GM12878 (cell line): Measurements from ENCODE around the gene OTC. TPM values are rescaled to one million over a fixed set of nuclear protein-coding genes. Genes with fewer than 3 reads are reported as not detected.

ENCODE experiments used
- ATAC-seq: fragments of 200-7000 bp; cut with Tn5 transposase; 3 replicates; pipeline ENCODE4 v1.9.1; 2020; ENCODE audit warnings: mild to moderate bottlenecking, moderate library complexity
- BruUV-seq: library from RNA; stranded (reverse); fragments of 400-500 nt; replicated peaks from 2 replicates; lab custom pipeline; 2021; lab: Mats Ljungman, UMichigan
- CTCF ChIA-PET: fragments of 300-600 bp; sonication (Branson Sonifier 250); formaldehyde crosslinking; extraction: SDS; loops from one replicate; lab custom pipeline; 2021; ENCODE audit warnings: inconsistent platforms; lab: Yijun Ruan, JAX
- POLR2A ChIA-PET: fragments of 350-600 bp; formaldehyde crosslinking; extraction: SDS; loops from one replicate; lab custom pipeline; 2021; ENCODE audit warnings: inconsistent platforms; lab: Charles Lee
- RAD21 ChIA-PET: fragments of 300-600 bp; sonication (Branson Sonifier 250); formaldehyde crosslinking; loops from one replicate; lab custom pipeline; 2023; ENCODE audit warnings: antibody characterized with exemption; ENCODE audit not compliant: unreplicated experiment; lab: Charles Lee
- SMC1A ChIA-PET: fragments of 300-600 bp; sonication (Branson Sonifier 250); formaldehyde crosslinking; loops from one replicate; lab custom pipeline; 2023; ENCODE audit not compliant: unreplicated experiment, uncharacterized antibody; lab: Charles Lee
- DNase-seq: peaks from one replicate; pipeline ENCODE4 v3.0.0-alpha.2; 2011; ENCODE audit warnings: low read depth, low spot score
- FAIRE-seq: peaks from 3 replicates; lab custom pipeline; 2011; peaks lifted over from hg19 to GRCh38; lab: Jason Lieb, UNC
- H2AFZ ChIP-seq: 2 replicates; pipeline ENCODE4 v1.6.0; 2011; ENCODE audit warnings: low read depth, low read length, control low read depth; ENCODE audit not compliant: control insufficient read depth
- H3K27ac ChIP-seq: 2 replicates; pipeline ENCODE4 v1.5.1; 2011; ENCODE audit warnings: control low read depth; ENCODE audit not compliant: control insufficient read depth, insufficient read depth
- H3K27me3 ChIP-seq, 2 experiments: replicated peaks in 1 of 2; 2 replicates each; pipeline versions ENCODE4 v1.6.0 to v1.6.1; 2011; ENCODE audit warnings: low read length in 1 of 2; ENCODE audit not compliant: control insufficient read depth in 2 of 2, insufficient read depth in 2 of 2
- H3K36me3 ChIP-seq, 2 experiments: 2 replicates each; pipeline ENCODE4 v1.5.1; 2011; ENCODE audit warnings: low read length in 1 of 2; ENCODE audit not compliant: control insufficient read depth in 2 of 2, insufficient read depth in 2 of 2
- H3K4me1 ChIP-seq: 2 replicates; pipeline ENCODE4 v1.6.1; 2011; ENCODE audit warnings: mild to moderate bottlenecking, low read length, moderate library complexity, mixed read lengths; ENCODE audit not compliant: control insufficient read depth, insufficient read depth
- H3K4me2 ChIP-seq: 2 replicates; pipeline ENCODE4 v1.6.0; 2011; ENCODE audit warnings: control low read depth; ENCODE audit not compliant: control insufficient read depth, insufficient read depth
- H3K4me3 ChIP-seq: fragments of 200-600 bp; sonication (generic); 2 replicates; pipeline ENCODE4 v1.5.1; 2016
- H3K79me2 ChIP-seq: 2 replicates; pipeline ENCODE4 v1.6.0; 2011; ENCODE audit warnings: low read length; ENCODE audit not compliant: control insufficient read depth, insufficient read depth
- H3K9ac ChIP-seq: 2 replicates; pipeline ENCODE4 v1.8.0; 2011; ENCODE audit warnings: low read length, control low read depth, mixed read lengths; ENCODE audit not compliant: control insufficient read depth, insufficient read depth
- H3K9me3 ChIP-seq: replicated peaks from 3 replicates; pipeline ENCODE4 v1.5.1; 2011; ENCODE audit warnings: mild to moderate bottlenecking, low read length; ENCODE audit not compliant: control insufficient read depth, insufficient read depth
- H4K20me1 ChIP-seq: 2 replicates; pipeline ENCODE4 v1.6.0; 2011; ENCODE audit not compliant: control insufficient read depth, insufficient read depth
- CBX3 ChIP-seq: fragments of 200-600 bp; sonication (generic); IDR thresholded peaks from 2 replicates; pipeline ENCODE4 v1.6.1; 2016; ENCODE audit warnings: low read depth, borderline replicate concordance
- EP300 ChIP-seq, 2 experiments: fragments of 150-350 bp in 1 of 2; IDR thresholded peaks; 2 replicates each; pipeline ENCODE4 v1.6.1; 2011 to 2012; ENCODE audit warnings: low read depth in 2 of 2, low read length in 2 of 2, borderline replicate concordance in 1 of 2, improper control_type of control experiment in 1 of 2, inconsistent platforms in 1 of 2; ENCODE audit not compliant: control insufficient read depth in 1 of 2
- POLR2AphosphoS2 ChIP-seq: IDR thresholded peaks from 2 replicates; pipeline ENCODE4 v1.6.1; 2011; ENCODE audit warnings: low read depth, mild to moderate bottlenecking, low read length, improper control_type of control experiment, moderate library complexity
- ZNF217 ChIP-seq: fragments of 450-650 bp; IDR thresholded peaks from 2 replicates; pipeline ENCODE4 v1.6.1; 2017; ENCODE audit warnings: antibody characterized with exemption, mild to moderate bottlenecking
- WGBS: methylation state at CpG from one replicate; pipeline ENCODE4 v1.1.6; 2016; ENCODE audit warnings: low lambda C conversion rate; ENCODE audit not compliant: insufficient replicate concordance, insufficient coverage; ENCODE audit errors: missing lambda C conversion rate; 5-methylcytosine and 5-hydroxymethylcytosine counted together
- in situ Hi-C: fragments of 300-500 bp; cut with MboI; formaldehyde crosslinking; loops from 9 replicates; pipeline ENCODE4 v1.14.3; 2018; ENCODE audit warnings: mixed read lengths
- intact Hi-C: fragments of 100-400 bp; cut with micrococcal nuclease; formaldehyde crosslinking; loops from one replicate; pipeline ENCODE4 v1.14.2; 2022; ENCODE audit not compliant: unreplicated experiment
- polyA plus RNA-seq, 11 experiments: library from polyadenylated mRNA; depleted of rRNA in 4 of 11; unstranded in 6 of 11; stranded (reverse) in 5 of 11; fragments of >200 nt; fragmentation: Nextera tagmentation in 4 of 11; fragmentation: Illumina TruSeq in 1 of 11; extraction: Ambion mirVana in 4 of 11; extraction: Trizol in 1 of 11; gene quantifications; 1 replicate in 1 of 11; 2 replicates in 10 of 11; pipeline versions ENCODE4 v1.2.1 to v1.2.3, GENCODE V29; 2011 to 2016; ENCODE audit warnings: inconsistent platforms in 2 of 11, missing spikeins in 2 of 11, low read depth in 1 of 11
- total RNA-seq, 4 experiments: library from RNA; depleted of rRNA in 3 of 4; stranded (reverse); fragments of >200 nt in 3 of 4; fragmentation: Illumina TruSeq in 1 of 4; extraction: Trizol in 1 of 4; gene quantifications; 2 replicates each; pipeline versions ENCODE4 v1.2.1 to v1.2.3, GENCODE V29; 2013 to 2021
- TF ChIP-seq, protein P1 (sequence below): fragments of 450-650 bp; IDR thresholded peaks from 2 replicates; pipeline ENCODE4 v1.6.1; 2017; ENCODE audit warnings: mild to moderate bottlenecking
- TF ChIP-seq, protein P2 (sequence below): IDR thresholded peaks from 2 replicates; pipeline ENCODE4 v1.6.1; 2011; ENCODE audit warnings: low read depth, mild to moderate bottlenecking, low read length, moderate library complexity, borderline replicate concordance; ENCODE audit errors: extremely low read depth
- TF ChIP-seq, protein P3 (sequence below): IDR thresholded peaks from 2 replicates; pipeline ENCODE4 v1.6.1; 2011; ENCODE audit warnings: borderline replicate concordance, low read depth, mild to moderate bottlenecking, moderate library complexity, low read length; ENCODE audit not compliant: insufficient read depth, poor library complexity, severe bottlenecking

Gene OTC
- total and polyA plus RNA-seq, 10 of the 15 experiments (the other 5 are each of a cell fraction or from before 2014, with no cell fraction given): not detected

DNA sequence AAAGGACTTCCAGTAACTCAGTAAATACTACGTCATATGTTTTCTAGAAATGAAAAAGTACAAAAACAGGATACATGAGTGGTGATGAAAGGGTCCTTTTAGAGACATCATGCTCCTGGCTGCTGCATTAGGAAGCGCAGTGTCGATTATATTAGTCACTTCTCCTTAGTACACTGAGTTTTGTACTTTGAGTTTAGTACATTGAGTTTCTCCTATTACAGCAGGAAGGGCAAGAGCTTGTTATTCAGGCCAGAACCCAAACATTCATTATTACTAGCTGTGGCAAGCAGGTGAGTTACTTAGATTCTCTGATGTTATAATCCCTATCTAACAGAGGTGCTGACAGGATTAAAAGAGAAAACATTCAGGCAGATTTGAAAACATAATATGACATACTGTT lies 46.4 kb upstream of the OTC start:
- no peak overlapping the region for H2AFZ ChIP-seq
- TF ChIP-seq EP300 (IDR thresholded peaks at IDR 0.05; ENCODE audit: borderline replicate concordance in 1 of 2, control insufficient read depth in 1 of 2, low read depth in 2 of 2, low read length in 2 of 2) (no peak), POLR2AphosphoS2 (no peak), ZNF217 (no peak), CBX3 (no peak)
- TF ChIP-seq, protein P1, sequence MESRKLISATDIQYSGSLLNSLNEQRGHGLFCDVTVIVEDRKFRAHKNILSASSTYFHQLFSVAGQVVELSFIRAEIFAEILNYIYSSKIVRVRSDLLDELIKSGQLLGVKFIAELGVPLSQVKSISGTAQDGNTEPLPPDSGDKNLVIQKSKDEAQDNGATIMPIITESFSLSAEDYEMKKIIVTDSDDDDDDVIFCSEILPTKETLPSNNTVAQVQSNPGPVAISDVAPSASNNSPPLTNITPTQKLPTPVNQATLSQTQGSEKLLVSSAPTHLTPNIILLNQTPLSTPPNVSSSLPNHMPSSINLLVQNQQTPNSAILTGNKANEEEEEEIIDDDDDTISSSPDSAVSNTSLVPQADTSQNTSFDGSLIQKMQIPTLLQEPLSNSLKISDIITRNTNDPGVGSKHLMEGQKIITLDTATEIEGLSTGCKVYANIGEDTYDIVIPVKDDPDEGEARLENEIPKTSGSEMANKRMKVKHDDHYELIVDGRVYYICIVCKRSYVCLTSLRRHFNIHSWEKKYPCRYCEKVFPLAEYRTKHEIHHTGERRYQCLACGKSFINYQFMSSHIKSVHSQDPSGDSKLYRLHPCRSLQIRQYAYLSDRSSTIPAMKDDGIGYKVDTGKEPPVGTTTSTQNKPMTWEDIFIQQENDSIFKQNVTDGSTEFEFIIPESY: no peak
- TF ChIP-seq, protein P2, sequence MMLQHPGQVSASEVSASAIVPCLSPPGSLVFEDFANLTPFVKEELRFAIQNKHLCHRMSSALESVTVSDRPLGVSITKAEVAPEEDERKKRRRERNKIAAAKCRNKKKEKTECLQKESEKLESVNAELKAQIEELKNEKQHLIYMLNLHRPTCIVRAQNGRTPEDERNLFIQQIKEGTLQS: no peak
- TF ChIP-seq, protein P3, sequence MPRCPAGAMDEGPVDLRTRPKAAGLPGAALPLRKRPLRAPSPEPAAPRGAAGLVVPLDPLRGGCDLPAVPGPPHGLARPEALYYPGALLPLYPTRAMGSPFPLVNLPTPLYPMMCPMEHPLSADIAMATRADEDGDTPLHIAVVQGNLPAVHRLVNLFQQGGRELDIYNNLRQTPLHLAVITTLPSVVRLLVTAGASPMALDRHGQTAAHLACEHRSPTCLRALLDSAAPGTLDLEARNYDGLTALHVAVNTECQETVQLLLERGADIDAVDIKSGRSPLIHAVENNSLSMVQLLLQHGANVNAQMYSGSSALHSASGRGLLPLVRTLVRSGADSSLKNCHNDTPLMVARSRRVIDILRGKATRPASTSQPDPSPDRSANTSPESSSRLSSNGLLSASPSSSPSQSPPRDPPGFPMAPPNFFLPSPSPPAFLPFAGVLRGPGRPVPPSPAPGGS: no peak
- TF ChIP-seq, all 136 proteins: peak for 0
- no peak overlapping the region for H3K4me3 ChIP-seq
- no peaks in the 10 kb centered on the region for H3K9me3 ChIP-seq
- H4K20me1 ChIP-seq: no peaks in the 10 kb centered on the region
- H3K36me3 ChIP-seq: no peaks in the 10 kb centered on the region
- ChIA-PET RAD21 (no interaction called here), CTCF (interaction anchor here (0.9 kb wide), 1 partner anchor 27 kb away, joined by 4 read pairs; no protein-coding TSS in a partner anchor), SMC1A (interaction anchor here (1.4 kb wide), 1 partner anchor 22 kb away, joined by 4 read pairs; the partner anchor contains the start of gene RPGR), POLR2A (no interaction called here)
- DNase-seq (no peak), ATAC-seq (no peak), FAIRE-seq (no peak)
- no peak overlapping the region for H3K4me2 ChIP-seq
- H3K27ac ChIP-seq: no peak overlapping the region
- H3K4me1 ChIP-seq: no peaks in the 10 kb centered on the region
- intact Hi-C loops: no loop called here
- H3K9ac ChIP-seq: no peak overlapping the region
- in situ Hi-C loops: no loop called here
- WGBS: 63% methylated on average over 3 of the region's 3 CpGs
- H3K27me3 ChIP-seq: no peaks in the 10 kb centered on the region
- H3K79me2 ChIP-seq: no peaks in the 10 kb centered on the region
- no TSS peak for BruUV-seq
